HG03457 (cell line): ENCODE measurements around the gene TRPM1.

Experiments used
- ATAC-seq: cut with Tn5 transposase; IDR thresholded peaks from one replicate; pipeline ENCODE4 v1.9.1; 2021; ENCODE audit warnings: moderate number of reproducible peaks; ENCODE audit not compliant: unreplicated experiment

The TRPM1 gene

DNA sequence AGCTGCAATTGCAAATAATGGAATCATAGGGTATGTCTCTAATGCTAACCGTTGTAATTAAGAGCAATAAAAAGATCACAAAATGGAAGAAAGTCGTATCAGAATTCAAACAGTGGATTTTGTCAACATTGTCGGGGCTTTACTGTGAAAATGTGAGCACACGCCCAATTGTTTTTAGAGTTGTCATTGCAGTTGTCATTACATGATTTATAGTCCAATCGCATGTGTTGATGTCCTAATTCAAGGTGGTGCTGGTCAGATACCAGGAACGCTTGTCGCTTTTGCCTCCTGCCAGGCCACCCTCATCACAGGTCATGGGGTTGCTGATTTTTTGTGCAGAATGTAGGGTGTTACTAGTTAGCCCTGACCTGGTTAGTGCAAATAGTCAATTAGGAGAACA, 16.2 kb downstream of the TRPM1 start:
- no peak for ATAC-seq

DNA sequence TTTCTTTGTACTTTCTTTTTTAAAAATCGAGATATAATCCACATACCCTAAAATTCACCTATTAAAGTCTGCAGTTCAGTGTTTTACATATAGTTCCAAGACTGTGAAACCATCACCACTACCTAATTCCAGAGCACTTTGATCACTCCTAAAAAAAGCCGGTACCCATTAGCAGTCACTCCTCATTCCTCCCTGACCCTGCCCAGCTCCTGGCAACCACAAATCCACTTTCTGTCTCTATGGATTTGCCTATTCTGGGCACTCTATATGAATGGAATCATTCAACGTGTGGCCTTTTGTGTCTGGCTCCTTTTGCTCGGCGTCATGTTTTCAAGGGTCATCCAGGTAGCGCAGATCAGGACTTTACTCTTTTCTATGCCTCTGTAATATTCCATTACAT, 17.3 kb downstream of the TRPM1 start:
- ATAC-seq: no peak

DNA sequence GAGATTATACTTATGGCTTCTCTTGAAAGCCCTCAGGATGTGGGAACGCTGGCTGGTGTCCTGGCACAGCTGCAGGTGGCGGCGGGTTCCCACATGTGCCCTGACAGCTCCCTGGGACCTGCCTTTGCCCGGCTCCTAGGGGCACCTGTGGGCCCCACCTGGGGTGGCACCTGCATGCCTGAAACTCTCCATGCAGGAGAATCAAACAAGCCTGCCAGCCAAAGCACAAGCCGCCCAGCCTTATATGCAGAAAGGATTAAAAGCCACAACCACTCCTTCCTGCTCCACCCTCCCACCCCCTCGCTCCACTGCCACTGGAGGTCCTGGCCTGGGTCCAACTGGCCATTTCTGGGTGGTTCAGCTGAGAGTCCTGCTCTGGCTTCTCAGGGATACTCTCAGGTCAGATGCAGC, 18.1 kb downstream of the TRPM1 start:
- ATAC-seq: no peak

DNA sequence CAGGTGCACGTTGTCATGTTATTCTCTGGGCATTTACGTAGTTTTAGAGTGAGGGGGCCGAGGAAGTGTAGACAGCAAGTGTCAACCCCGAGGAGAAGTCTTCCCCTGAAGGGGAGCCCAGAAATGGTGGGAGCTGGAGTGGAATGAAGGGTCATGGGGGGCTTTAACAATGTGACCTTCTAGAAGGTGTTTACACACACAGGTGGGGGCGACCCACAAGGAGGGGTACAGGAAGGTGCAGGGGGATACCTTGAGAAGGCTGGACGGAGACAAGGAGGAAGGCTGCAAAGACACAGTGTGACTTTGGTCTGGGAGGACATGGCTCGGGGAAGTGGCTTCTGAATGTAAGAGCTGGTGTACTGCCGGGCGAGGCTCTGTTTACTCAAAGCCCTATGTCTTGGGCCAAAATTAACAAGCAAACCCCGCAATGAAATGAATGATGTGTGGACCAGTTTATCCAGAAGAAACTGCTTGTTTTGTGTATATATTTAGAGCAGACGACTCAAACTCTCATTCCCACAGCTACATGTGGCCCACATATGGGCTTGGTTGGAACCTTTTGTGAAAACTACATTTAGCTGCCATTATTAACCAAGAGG, 18.7 kb downstream of the TRPM1 start:
- no peak for ATAC-seq

DNA sequence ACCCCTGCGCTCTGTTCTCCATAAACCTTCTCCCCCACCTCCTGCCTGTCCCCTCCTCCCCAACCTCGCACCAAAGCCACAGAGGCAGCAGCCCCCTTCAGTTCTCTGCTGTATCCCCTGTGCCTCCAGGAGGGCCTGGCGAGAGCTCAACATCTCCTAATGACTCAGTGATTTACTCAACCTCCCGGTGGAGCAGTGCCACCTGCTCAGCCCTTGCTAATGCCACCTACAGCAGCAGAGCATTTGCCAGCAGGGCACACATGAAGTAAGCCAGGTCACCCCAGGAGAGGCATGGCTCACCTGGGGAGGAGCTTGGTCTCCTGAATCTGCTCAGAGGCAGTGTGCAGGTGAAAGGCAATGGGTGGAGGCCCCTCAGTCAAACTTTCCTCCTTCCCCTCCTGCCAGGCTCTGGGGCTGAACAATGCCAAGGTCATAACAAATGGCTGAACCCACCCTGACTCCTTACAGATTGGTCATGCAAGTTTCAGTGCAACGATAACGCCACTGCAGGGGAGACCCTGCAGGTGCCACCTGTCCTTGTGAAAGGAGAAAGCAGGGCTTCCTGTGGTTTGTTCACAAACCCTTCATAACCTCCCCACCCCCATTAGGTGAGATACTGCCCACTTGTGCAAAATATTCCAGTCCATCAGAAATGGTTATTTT, 19.8 kb downstream of the TRPM1 start:
- ATAC-seq: no peak

DNA sequence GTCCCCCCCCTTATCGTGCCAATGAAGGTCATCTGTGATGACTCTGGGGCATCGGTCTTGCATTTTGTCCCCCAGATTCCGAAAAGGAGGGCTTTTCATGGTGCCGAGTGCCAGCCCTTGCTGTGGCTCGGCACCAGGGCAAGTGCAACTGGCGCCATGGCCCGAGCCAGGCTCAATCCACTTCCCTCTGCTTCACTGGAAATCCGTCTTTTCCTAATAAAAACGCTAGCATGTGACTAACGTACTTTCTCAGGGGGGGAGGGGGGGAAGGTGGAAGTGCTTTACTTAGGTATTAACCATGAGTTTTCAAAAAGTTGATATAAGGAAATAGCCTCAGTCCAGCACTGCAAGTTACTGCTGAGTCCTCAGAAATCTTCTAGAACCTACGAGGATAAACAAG, 20.5 kb downstream of the TRPM1 start:
- no peak for ATAC-seq

DNA sequence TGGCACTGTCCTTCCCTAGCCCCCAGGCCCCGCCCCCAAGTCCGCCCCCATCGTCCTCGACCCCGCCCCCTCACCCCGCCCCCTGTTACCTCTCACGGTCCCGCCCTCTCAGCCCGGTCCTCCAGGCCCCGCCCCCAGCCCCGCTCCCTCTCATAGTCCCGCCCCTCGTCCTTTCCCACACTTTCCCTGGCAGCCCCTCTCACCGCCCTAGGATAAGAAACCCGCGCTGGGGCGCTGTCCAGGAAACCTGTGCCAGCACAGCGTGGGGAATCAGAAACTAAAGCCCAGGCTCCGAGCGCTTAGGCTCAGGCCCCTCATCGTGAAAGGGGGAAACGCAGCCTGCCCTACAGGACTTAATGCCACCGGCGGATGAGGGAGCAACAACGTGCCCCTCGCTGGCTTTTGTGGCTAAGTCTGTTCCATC, 20.9 kb downstream of the TRPM1 start:
- no peak for ATAC-seq

DNA sequence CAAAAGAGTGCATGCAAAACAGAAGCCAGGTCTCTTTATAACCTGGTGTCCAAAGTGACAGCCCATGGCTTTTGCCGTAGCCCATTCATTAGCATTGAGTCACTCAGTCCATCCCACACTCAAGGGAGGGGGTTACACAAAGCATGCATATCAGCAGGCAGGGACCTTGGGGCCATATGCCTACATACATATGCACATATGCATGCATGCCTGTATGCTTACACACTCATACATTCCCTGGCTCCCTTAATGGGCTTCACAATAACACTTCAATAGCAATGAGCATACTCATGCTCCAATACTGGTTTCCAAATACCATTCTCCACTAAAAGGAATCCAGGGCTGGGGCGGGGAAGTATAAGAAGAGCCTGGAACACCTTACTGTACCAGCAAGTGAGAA, 22.0 kb downstream of the TRPM1 start:
- no peak for ATAC-seq

DNA sequence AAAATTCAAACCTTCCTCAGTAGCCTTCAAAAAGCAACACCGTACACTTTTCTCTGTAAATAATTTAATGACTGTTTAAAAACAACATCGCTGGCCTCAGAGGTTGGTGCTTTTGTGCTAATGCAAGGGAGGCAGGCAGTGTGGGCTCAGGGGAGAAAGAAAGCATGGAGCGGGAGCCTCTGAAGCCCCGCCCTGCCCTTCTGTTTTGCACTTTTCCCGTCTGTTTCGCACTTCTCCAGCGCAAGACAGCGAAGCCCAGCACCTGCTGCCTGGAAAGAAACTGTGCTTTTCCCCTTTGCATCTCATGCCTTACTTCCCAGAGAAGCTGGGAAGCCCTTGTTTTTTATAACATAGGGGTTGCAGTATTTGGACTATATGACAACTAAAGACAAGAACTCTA, 23.1 kb downstream of the TRPM1 start:
- ATAC-seq: no peak

DNA sequence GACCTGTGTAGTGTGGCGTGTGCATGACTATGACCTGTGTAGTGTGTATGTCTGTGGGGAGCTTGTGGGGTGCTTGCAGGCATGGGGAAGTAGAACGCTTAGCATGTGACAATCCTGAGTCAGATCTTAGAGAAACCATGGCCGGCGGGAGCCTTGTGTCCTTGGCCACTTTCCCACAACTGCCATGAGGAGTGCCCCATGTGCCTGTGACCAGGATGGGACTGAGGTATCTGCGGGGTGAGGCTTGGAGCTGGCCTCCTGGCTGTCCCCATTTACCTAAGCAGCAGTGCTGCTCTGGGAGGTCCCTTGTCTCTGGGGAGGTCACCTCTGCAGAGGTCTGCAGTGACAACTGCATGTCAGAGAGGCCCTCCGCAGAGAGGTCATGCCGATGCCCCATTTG, 23.6 kb downstream of the TRPM1 start:
- ATAC-seq: no peak

DNA sequence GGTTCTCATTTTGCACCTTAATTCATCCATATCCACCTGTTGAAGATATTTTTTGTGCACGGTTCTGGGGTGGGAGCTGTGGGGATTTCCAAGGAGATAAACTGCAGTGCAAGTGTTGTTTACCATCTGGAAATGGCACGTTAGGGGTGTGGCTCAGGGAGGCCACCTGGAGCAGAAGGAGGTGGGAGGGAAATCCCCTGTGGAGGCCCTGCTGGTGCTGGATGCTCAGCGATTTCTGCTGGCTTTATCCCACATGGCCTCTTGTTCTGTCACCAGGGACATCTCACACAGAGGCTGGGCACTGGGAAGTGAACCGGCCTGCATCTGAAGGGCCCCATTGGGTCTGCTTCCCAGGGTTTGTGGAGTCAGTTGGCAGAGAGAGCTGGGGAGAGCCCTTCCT, 24.3 kb downstream of the TRPM1 start:
- ATAC-seq: no peak

DNA sequence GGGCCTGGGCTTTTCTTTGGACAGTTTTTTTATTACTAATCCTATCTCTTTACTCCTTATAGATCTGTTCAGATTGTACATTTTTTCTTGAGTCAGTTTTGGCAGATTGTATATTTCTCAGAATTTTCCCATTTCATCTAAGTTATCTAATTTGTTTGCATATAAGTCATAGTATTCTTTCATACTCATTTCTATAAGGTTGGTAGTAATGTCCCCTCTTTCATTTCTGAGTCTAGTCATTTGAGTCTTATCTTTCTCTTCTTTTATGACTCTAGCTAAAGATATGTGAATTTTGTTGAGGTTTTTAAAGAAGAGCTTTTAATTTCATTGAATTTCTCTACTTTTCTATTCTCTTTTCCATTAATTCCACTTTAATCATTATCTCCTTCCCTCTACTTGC, 27.2 kb downstream of the TRPM1 start:
- ATAC-seq: no peak

DNA sequence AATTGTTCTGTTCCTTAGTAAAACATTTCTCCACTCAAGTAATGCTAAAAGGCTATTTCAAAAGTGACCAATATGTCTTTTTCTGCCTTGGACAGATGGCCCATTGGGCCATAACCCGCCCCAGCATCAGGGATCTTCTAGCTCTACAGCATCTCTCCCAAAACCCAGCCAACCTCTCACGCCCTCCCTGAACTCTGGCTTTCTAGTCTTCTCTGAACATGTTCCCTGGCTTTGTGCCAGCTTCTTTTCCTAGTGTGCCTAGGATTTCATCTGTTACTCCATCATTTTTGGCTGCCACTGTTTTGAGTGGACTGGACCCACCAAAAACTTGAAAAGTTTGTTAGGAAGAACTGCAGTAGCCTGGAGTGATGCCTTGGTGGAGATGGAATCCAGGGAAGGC, 30.7 kb downstream of the TRPM1 start:
- ATAC-seq: no peak

DNA sequence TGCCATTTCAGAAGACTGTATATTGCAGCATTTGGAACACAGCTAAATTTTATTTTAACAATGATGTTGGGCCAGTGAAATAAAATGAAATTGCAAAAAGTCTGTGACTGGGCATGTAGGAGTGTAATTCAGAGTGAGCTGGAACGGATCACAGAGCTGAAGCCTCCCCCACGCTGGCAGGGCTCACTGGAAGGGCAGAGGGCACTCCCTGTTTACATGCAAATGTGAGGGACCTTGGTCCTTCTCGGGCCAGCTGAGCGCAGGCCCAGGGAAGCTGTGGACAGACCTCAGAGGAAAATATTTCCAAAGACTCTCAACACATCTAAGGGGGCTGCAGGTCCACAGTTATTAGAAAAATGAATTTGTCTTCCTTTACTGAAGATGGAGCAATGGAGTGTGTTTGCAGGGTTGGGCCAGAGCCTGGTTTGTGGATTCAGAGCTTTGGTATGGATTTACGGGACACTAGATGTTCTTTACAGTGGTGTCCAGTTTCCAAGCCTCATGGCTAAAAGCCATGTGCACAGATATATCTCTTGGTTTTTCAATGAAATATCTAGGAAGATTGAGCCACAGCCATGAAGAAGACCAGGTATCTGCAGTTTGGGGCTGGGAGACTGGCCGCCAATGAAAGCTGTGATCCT, 32.0 kb downstream of the TRPM1 start:
- ATAC-seq: no peak

DNA sequence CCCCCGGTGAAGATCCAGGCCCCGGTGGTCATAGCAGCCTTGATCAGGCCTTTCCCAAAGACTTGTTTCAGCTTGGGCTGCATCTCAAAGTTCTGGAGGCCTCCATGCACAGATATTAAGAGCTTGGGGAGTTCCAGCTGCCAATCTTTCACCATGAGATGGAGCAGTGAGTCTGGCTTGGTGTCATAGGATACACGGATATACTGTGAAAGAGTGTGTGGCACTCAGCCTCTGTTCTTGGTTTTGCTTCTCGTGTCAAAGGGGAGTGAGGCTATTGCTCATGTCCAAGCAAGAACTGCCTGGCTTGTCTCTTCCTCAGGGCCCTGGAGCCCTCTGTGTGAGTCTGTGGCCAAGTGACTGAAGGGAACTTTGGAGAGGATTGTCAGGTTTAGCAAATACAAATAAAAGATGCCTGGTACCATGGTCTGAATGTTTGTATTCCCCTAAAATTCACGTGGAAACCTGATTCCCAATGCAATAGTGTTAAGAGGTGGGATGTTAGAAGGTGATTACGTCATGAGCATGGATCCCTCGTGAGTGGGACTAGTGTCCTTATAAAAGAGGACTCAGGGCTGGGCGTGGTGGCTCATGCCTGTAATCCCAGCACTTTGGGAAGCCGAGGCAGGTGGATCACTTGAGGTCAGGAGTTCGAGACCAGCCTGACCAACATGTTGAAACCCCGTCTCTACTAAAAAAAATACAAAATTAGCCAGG, 33.5 kb downstream of the TRPM1 start:
- no peak for ATAC-seq

DNA sequence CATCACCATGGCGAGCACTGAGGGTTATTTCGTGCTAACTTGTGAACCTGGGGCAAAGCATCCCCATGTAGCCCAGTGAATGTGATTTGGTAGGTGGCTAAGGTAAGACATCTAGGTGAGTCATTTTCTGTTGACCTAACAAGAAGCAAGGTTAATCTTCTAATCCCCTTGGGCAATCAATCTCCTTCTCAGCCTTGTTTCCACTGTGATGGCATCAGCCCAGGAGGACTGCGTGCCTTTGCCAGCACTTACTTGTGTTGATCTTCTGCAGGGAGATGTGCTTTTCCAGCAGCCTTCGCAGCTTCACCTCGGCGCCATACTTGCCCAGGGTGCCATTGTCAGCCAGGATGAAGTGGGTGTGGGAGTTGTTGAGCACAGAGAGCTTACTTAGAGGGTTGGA, 35.7 kb downstream of the TRPM1 start:
- no peak for ATAC-seq

DNA sequence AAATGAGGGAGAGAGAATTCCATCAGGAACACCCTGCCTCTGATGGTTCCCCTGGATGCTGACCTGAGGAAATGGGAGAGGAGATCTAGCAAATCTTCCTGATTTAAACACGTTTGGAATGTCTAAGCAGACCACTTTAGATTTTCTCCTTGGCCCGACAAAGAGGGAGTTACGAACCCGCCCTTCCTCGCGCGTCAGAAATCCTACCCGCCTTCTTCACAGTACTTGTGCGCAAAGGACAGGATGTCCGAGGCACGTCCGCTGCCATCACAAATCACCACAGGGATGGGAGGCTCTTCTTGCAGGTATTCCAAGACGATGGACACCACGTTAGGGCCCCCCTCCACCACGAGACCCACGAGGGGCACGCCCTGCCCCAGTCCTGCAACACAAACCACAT, 38.6 kb downstream of the TRPM1 start:
- no peak for ATAC-seq

DNA sequence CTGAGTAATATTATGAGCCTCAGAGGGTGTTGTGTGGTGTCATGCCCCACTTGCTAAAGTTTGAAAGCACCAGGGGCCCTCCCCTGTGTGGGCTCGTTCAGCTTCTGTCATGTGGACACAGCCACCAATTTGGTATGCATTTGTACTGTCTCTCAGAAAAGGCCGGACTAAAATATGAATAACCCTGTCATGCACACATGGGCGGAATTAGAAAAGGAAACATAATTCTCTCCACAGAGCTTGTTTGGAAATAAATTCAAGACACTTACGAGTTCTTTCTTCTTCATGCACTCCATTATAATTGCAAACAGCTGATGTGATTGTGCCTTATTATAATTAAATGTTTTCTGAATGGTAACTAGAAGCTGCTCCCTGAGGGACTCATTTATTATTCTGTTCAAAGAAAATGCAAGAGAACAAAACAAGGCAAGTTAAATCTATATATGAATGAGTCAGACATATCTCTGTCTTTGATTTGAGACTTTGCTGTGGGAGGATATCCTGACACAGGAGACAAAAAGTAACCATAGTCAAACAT, 39.1 kb downstream of the TRPM1 start:
- ATAC-seq: no peak

DNA sequence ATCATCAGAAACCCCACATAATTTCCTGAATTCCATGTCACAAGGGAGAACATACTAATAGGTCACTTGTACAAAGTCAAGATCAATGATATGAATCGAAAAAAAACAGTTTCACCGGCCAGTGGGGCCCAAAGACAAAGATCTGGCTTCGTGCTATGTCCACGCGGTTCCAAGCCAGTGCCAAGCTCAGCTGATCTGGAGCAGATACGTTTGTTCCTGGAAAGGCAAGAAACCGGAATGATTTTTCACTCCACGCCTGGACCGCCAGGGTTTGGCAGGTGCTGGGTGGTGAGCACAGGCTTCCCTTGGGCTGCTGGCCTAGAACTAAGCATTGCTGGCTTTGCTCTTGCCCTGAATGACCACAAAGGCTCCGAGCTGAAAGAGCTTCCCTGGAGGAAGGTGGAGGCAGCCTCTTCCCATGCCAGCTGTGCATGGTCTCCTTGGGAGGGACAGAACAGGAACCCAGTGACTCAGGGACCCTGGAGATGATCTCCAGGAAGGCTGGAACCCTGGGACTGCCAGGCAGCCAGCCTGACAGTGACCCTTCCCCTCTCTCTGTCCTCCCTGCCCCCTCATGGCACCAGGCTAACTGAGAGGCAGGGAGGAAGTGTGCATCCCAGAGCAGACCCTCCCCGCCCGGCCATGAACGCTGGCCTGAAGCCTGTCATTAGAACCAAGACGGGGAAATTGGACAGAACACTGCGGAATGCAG, 40.9 kb downstream of the TRPM1 start:
- no peak for ATAC-seq

DNA sequence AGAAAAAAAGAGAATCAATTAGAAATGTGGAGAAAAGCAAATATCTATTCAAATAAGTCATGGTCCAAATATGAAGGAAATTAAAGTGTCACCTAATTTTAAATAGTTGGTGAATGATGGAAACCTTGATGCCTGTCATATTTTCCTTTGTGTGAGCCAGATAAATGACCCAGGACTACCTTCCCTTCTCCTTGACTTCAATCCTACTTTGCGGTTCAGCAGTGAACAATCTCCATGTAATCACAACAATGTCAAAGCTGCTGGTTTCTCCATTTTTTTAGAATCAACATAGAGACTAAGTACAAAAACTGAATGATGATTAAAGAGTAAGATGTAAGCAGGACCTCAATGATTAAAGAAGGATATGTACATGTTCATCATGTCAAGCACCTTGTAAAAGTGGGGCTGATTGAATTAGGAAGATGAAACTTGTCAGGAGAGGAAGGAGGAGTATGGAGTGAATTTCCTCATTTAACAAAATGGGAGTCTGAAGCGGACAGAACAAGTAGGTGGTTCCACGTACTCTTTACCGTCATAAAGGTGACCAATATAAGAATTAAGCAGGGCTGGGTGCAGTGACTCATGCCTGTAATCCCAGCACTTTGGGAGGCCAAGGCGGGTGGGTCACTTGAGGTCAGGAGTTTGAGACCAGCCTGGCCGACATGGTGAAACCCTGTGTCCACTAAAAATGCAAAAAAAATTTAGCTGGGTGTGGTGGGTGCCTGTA, 43.1 kb downstream of the TRPM1 start:
- no peak for ATAC-seq
